Activated naive CD4-positive, alpha-beta T cell treated with anti-CD3 and anti-CD28 coated beads for 36 hours (primary cell): ENCODE measurements around the gene IGFLR1. TPM values are rescaled to one million over a fixed set of nuclear protein-coding genes. Genes with fewer than 3 reads are reported as not detected.

Source experiments
- CTCF ChIA-PET: fragments of 350-600 bp; sonication (Branson Sonifier 250); formaldehyde crosslinking; loops from one replicate; lab custom pipeline; 2021; ENCODE audit warnings: antibody characterized with exemption; lab: Charles Lee
- DNase-seq: peaks from one replicate; pipeline ENCODE4 v3.0.0-alpha.2; 2020
- H3K27ac Mint-ChIP-seq: one replicate; pipeline ENCODE4 v1.8.0; 2021; ENCODE audit warnings: mild to moderate bottlenecking, mixed read lengths
- H3K27me3 Mint-ChIP-seq: one replicate; pipeline ENCODE4 v1.8.0; 2021; ENCODE audit warnings: low read depth, mixed read lengths
- H3K36me3 Mint-ChIP-seq: one replicate; pipeline ENCODE4 v1.8.0; 2021; ENCODE audit warnings: low read depth, mixed read lengths
- H3K4me1 Mint-ChIP-seq: one replicate; pipeline ENCODE4 v1.8.0; 2021; ENCODE audit warnings: low read depth, mixed read lengths
- H3K4me3 Mint-ChIP-seq: one replicate; pipeline ENCODE4 v1.8.0; 2021; ENCODE audit warnings: mild to moderate bottlenecking, moderate library complexity, mixed read lengths
- H3K9me3 Mint-ChIP-seq: one replicate; pipeline ENCODE4 v1.8.0; 2021; ENCODE audit warnings: mixed read lengths
- intact Hi-C: fragments of 100-400 bp; cut with micrococcal nuclease; formaldehyde crosslinking; loops from one replicate; pipeline ENCODE4 v1.15.1; 2023
- total RNA-seq, 2 experiments: library from RNA; stranded (reverse); gene quantifications; one replicate each; pipeline ENCODE4 v1.2.3, GENCODE V29; 2021

IGFLR1 gene, protein sequence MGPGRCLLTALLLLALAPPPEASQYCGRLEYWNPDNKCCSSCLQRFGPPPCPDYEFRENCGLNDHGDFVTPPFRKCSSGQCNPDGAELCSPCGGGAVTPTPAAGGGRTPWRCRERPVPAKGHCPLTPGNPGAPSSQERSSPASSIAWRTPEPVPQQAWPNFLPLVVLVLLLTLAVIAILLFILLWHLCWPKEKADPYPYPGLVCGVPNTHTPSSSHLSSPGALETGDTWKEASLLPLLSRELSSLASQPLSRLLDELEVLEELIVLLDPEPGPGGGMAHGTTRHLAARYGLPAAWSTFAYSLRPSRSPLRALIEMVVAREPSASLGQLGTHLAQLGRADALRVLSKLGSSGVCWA
- total RNA-seq, result 10 to 100 TPM; 51.0 to 52.8 TPM

DNA sequence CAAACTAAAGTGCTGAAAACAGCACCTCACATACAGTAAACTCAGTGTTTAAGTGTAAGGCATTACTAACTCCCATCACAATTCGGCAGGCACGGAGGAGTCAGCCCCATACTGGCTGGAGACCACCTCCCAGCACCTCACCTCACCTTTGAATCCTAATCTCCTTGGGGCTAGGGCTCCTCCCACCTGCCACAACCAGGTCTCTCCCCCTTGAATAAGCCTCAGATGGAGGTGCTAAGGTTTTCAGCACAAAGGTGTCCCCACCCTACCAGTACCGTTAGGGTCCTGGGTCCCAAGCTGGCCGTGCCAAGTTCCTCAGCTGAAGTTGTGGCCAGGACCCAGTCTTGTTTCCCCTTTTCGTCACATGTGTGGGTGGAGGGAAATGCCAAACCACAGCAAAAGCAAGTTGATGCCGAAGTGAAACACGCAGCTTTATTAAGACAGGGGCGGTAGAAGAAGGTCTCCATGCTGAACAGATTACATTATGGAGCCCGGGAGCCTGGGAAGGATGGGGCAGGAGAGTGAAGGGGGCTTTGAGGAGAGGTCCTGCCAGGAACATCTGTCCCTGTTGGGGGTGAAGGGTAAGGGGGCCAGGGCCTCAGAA is at the start of gene IGFLR1:
IGFLR1 (minus strand) TSS at position 332 of the 604 bp plus-strand sequence. CDS start 1,272 bp downstream, outside the sequence.
- intact Hi-C loops, result loop anchor here (10.0 kb wide), 1 partner anchor 403 kb away; the partner anchor contains the start of gene CAPNS1
- Mint-ChIP-seq H3K27me3 (no peaks in the 10 kb centered on the region), H3K27ac (peak within 1 kb of the TSS; percentile 99), H3K4me3 (peak within 1 kb of the TSS; percentile 89), H3K36me3 (peaks cover 24% of the 10 kb centered on the region), H3K4me1 (peaks cover 48% of the 10 kb centered on the region), H3K9me3 (no peaks in the 10 kb centered on the region)
- CTCF ChIA-PET, result interaction anchor here (1.1 kb wide), 1 partner anchor 15 kb away, joined by 4 read pairs; the partner anchor contains the start of gene PROSER3
- peak; percentile 93 for DNase-seq

DNA sequence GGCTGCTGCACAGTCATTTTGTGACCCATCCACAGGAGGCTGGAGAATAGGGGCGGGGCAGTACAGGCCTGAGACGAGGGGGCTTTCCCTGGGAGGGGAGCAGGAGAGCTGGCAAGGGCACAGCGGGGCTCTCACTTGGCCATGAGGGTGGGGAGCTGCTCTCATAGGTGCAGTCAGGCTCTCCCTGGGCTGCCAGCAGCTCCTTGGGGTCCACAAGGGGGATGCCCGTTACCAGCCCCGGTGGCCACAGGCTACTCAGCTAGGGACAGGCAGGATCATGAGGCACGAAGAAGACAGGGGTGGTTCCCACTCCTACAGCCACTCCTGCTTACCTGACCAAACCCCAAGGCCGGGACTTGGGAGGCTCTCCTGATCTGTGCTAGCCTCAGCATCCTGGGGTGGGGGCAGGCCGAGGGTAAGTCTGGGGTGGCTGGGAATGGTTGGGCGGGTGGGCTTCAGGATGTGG is 49.6 kb upstream of the IGFLR1 start:
- peaks cover 14% of the 10 kb centered on the region for H3K27me3 Mint-ChIP-seq
- H3K4me1 Mint-ChIP-seq, result peaks cover under 1% of the 10 kb centered on the region
- H3K36me3 Mint-ChIP-seq, result no peaks in the 10 kb centered on the region
- no peak overlapping the region for H3K4me3 Mint-ChIP-seq
- no peaks in the 10 kb centered on the region for H3K9me3 Mint-ChIP-seq
- intact Hi-C loops, result no loop called here
- CTCF ChIA-PET, result no interaction called here
- DNase-seq, result no peak
- H3K27ac Mint-ChIP-seq, result no peak overlapping the region

DNA sequence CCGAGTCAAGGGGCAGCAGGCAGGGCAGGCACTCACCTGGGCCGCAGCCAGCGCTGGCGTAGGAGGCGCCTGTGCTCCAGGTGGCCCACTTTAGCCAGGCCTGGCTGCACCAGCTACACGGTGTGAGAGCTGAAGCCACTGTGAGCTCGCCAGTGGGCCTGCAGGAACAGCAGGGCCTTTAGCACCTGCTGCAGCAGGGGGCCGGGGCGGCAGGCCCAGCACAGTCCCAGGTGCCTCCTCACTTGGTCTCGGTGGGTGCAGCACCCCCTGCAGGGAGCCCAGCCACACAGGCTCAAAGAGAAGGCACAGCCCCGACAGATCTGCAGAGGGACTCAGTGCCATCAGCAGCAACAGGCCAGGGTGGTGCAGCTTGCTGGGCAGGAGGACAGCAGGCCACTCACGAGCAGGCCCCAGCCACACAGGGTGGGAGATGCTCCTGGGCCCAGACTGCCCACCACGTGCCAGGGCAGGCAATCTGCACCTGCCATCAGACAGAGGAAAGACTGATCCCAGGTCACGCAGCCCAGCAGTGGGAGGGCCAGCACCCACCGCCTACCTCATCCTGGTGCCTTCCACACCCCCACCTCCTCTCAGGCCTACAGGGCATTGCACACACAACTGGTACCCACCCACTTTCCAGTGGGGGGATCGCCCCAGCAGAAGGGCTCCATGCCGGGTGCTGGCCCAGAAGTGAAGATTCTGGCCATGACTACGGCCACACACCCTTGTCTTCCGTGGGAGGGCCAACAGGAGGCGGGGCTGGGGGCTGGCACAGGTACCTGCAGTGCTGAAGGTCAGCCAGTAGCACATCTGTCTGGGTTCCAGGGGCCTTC is 48.9 kb upstream of the IGFLR1 start:
- CTCF ChIA-PET, result interaction anchor here (0.6 to 2.1 kb wide), 2 partner anchors 97 to 116 kb away, joined by 3 to 9 read pairs; no protein-coding TSS in a partner anchor
- Mint-ChIP-seq H3K4me3 (no peak overlapping the region), H3K27ac (no peak overlapping the region), H3K27me3 (peaks cover 8% of the 10 kb centered on the region), H3K9me3 (no peaks in the 10 kb centered on the region), H3K36me3 (no peaks in the 10 kb centered on the region), H3K4me1 (no peaks in the 10 kb centered on the region)
- DNase-seq, result peak; percentile 30
- intact Hi-C loops, result no loop called here

DNA sequence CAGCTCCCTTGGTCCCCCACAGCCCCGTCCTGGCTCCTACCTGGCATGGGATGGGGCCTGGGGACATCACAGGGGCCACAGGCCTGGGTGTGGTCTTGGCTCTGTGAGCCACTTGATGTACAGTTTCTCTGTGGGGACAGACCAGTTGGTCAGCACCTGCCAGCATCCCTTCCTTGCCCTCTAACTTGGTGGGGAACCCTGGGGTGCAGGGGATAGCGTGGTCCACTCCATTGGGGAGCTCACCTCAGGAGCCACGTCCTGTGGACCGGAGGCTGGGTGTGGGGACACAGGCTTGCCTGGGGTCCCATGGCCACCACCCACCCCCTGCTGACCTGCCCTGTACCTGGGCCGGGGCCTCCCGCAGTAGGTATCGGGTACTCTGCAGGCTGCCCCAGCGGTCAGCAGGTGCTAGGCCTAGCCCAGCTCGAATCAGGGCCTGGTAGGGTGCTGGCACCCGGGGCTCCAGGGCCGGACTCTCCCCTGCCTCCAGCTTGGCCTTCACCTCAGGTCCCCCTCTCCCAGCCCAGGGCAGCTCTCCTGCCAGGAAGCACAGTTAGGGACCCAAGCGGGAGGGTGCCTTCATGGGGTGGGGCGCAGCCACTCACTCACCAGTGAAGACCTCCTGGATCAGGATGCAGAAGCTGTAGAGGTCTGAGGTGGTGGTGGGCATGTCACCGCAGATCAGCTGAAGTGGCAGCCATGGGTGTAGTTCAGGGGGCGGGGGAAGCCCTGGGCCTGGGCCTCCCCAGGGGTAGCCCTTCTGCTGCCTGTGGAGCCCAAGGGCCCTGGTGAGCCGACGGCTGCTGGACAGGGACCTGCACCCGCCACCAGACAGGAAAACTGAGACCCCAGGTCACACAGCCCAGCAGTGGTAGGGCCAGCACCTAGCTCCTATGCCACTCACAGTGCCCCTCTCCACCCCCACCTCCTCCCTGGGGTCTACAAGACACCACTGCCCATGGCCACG is 48.0 kb upstream of the IGFLR1 start:
- no peaks in the 10 kb centered on the region for H3K36me3 Mint-ChIP-seq
- no peaks in the 10 kb centered on the region for H3K9me3 Mint-ChIP-seq
- no peak overlapping the region for H3K4me3 Mint-ChIP-seq
- no peak for DNase-seq
- intact Hi-C loops, result no loop called here
- no peaks in the 10 kb centered on the region for H3K4me1 Mint-ChIP-seq
- CTCF ChIA-PET, result interaction anchor here (0.6 to 2.1 kb wide), 2 partner anchors 96 to 115 kb away, joined by 3 to 9 read pairs; no protein-coding TSS in a partner anchor
- H3K27ac Mint-ChIP-seq, result no peak overlapping the region
- H3K27me3 Mint-ChIP-seq, result peaks cover 4% of the 10 kb centered on the region

DNA sequence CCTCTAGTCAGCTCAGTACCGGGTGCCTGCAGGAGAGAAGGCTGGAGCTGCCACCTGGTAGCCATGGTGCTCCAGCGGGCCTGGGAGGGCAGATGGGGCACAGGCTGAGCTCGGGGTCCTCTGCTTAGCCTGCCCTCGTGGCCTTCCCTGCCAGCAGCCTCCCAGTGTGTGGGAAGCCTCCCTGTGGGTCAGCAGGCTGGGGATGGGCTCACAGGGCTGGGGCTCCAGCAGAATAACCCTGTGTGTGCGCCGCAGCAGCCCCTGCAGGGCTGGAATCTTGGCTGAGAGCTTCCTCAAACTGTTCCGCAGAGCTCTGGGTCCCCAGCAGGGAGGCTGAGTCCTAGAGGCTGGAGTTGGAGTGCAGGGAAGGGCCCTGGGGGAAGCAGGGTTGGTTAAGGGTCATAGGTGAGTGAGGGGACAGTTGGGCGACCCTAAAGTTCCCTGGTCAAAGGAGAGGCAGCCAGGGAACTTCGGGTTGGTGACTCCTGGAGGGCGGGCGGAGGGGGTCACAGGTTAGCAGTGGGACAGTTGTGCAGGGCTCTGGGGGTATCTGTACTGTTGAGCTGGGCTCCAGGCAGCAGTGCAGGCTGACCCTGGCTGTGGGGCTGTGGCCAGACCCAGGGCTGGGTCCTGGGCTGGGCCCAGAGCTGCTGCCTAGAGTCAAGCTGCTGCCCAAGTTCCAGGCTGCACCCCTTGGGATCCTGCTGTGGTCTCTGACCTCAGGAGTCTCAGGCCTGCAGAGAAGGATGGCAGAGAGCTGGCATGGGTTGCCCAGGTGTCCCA is 47.1 kb upstream of the IGFLR1 start:
- Mint-ChIP-seq H3K27me3 (peaks cover 4% of the 10 kb centered on the region), H3K4me1 (no peaks in the 10 kb centered on the region), H3K9me3 (no peaks in the 10 kb centered on the region), H3K27ac (no peak overlapping the region), H3K4me3 (no peak overlapping the region), H3K36me3 (no peaks in the 10 kb centered on the region)
- DNase-seq, result no peak
- intact Hi-C loops, result no loop called here
- CTCF ChIA-PET, result interaction anchor here (2.1 kb wide), 1 partner anchor 95 kb away, joined by 9 read pairs; no protein-coding TSS in a partner anchor

DNA sequence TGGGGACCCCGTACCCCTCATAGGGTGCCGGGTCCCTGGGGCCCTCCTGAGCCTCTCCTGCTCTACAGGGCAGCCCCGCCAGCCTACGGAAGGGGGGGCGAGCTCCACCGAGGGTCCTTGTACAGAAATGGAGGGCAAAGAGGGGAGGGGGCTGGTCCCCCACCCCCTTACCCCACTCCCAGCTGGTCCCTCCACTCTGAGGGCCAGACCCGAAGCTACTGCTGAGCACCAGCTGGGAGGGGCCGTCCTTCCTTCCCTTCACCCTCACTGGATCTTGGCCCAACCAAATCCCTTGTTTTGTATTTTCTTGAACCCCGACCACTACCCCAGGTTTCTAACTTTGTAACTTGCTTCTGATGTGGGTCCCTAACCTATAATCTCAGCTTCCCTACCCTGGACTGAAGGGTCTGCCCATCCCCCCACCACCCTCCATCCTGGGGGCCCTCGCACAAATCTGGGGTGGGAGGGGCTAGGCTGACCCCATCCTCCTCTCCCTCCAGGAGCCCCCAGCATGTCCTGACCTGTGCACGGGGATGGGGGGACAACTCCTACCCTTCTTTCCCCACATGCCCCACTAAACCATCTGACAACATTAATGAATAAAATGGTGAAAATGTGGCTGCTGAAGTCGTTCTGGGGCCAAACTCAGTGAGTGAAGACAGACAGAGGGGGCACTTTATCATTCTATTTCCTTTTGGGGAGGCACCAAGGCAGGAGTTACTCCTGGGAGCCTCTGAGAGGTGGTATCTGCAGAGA is 46.1 kb upstream of the IGFLR1 start:
- Mint-ChIP-seq H3K27me3 (no peaks in the 10 kb centered on the region), H3K4me3 (no peak overlapping the region), H3K4me1 (no peaks in the 10 kb centered on the region), H3K36me3 (no peaks in the 10 kb centered on the region), H3K9me3 (no peaks in the 10 kb centered on the region), H3K27ac (no peak overlapping the region)
- CTCF ChIA-PET, result interaction anchor here (2.1 kb wide), 1 partner anchor 94 kb away, joined by 9 read pairs; no protein-coding TSS in a partner anchor
- intact Hi-C loops, result no loop called here
- no peak for DNase-seq

DNA sequence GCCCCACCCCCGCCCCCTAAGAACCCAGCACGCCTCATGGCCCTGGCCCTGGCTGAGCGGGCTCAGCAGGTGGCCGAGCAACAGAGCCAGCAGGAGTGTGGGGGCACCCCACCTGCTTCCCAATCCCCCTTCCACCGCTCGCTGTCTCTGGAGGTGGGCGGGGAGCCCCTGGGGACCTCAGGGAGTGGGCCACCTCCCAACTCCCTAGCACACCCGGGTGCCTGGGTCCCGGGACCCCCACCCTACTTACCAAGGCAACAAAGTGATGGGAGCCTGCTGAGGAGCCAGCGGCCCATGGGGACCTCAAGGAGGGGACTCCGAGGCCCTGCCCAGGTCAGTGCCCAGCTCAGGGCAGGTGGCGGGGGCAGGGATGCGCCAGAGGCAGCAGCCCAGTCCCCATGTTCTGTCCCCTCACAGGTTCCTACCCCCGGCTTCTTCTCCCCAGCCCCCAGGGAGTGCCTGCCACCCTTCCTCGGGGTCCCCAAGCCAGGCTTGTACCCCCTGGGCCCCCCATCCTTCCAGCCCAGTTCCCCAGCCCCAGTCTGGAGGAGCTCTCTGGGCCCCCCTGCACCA is 45.1 kb upstream of the IGFLR1 start:
- no peaks in the 10 kb centered on the region for H3K27me3 Mint-ChIP-seq
- no peaks in the 10 kb centered on the region for H3K9me3 Mint-ChIP-seq
- H3K4me3 Mint-ChIP-seq, result no peak overlapping the region
- H3K4me1 Mint-ChIP-seq, result no peaks in the 10 kb centered on the region
- DNase-seq, result no peak
- H3K27ac Mint-ChIP-seq, result no peak overlapping the region
- intact Hi-C loops, result no loop called here
- CTCF ChIA-PET, result no interaction called here
- no peaks in the 10 kb centered on the region for H3K36me3 Mint-ChIP-seq

DNA sequence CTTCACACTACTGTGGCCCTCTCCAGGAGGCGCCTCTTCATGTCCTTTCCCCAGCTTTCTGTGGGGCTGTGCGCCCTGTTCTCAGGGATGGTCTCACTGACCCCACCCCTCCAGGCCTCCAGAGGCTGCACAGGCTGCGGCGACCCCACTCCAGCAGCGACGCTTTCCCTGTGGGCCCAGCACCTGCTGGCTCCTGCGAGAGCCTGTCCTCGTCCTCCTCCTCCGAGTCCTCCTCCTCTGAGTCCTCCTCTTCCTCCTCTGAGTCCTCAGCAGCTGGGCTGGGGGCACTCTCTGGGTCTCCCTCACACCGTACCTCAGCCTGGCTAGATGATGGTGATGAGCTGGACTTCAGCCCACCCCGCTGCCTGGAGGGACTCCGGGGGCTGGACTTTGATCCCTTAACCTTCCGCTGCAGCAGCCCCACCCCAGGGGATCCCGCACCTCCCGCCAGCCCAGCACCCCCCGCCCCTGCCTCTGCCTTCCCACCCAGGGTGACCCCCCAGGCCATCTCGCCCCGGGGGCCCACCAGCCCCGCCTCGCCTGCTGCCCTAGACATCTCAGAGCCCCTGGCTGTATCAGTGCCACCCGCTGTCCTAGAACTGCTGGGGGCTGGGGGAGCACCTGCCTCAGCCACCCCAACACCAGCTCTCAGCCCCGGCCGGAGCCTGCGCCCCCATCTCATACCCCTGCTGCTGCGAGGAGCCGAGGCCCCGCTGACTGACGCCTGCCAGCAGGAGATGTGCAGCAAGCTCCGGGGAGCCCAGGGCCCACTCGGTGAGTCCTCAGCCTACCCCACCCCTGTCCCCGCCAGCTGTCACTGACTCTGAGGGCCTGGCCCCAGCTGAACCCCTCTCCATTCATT is 44.3 kb upstream of the IGFLR1 start:
- no peak for DNase-seq
- no peaks in the 10 kb centered on the region for H3K9me3 Mint-ChIP-seq
- intact Hi-C loops, result no loop called here
- no peak overlapping the region for H3K4me3 Mint-ChIP-seq
- H3K27ac Mint-ChIP-seq, result no peak overlapping the region
- no peaks in the 10 kb centered on the region for H3K27me3 Mint-ChIP-seq
- peaks cover under 1% of the 10 kb centered on the region for H3K36me3 Mint-ChIP-seq
- CTCF ChIA-PET, result no interaction called here
- no peaks in the 10 kb centered on the region for H3K4me1 Mint-ChIP-seq

DNA sequence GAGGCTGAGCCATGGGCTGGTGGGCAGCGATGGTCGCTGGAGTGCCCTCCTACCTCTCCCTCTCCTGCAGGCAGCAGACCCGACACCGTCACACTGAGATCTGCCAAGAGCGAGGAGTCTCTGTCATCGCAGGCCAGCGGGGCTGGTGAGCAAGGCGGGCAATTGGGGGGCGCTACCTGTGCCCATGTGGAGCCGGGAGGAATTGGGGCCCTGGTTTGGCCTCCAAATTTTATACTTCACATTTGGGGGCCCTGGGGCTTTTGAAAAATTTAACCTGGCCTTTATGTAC is 43.0 kb upstream of the IGFLR1 start:
- DNase-seq, result no peak
- CTCF ChIA-PET, result no interaction called here
- Mint-ChIP-seq H3K36me3 (peaks cover 6% of the 10 kb centered on the region), H3K4me1 (no peaks in the 10 kb centered on the region), H3K9me3 (no peaks in the 10 kb centered on the region), H3K27ac (no peak overlapping the region), H3K4me3 (no peak overlapping the region), H3K27me3 (no peaks in the 10 kb centered on the region)
- intact Hi-C loops, result no loop called here
